ENCODE data around the gene LPAR3. TPM values are rescaled to one million over a fixed set of nuclear protein-coding genes. Genes with fewer than 3 reads are reported as not detected.

The LPAR3 gene
- polyA plus RNA-seq, 1 of the 3 experiments (the other 2 are of a cell fraction) = 0.08 TPM

DNA sequence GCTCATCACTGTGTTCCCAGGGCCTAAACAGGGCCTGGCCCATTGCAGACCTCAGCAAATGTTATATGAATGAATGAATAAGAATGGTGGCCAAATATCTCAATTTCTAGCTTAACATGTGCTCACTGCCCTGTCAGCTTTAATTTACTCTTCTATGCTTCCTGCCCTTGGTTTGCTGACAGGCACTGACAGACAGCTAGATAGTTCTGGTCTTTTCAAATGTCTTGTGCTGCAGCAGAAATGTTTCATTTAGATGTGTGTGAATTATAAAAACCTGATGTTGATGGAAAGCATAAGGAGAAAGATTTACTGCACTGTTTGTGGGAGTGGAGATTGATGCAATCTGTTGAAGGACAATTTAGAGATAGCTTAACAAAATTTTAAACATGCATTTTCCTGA lies 48.9 kb downstream of the LPAR3 start:
- no peak for TF ChIP-seq RFX5 (IDR thresholded peaks at IDR 0.05; ENCODE audit: low read length)
- peak in 1 of 2 experiments; percentile 90; a peak in 2 of 4 replicates for TF ChIP-seq EP300 (IDR thresholded peaks at IDR 0.05; ENCODE audit: borderline replicate concordance in 1 of 2, low read depth in 1 of 2, low read length in 1 of 2)
- TF ChIP-seq, protein P1, sequence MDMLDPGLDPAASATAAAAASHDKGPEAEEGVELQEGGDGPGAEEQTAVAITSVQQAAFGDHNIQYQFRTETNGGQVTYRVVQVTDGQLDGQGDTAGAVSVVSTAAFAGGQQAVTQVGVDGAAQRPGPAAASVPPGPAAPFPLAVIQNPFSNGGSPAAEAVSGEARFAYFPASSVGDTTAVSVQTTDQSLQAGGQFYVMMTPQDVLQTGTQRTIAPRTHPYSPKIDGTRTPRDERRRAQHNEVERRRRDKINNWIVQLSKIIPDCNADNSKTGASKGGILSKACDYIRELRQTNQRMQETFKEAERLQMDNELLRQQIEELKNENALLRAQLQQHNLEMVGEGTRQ (IDR thresholded peaks at IDR 0.05; ENCODE audit: borderline replicate concordance, low read depth, low read length) = no peak
- TF ChIP-seq, protein P2, sequence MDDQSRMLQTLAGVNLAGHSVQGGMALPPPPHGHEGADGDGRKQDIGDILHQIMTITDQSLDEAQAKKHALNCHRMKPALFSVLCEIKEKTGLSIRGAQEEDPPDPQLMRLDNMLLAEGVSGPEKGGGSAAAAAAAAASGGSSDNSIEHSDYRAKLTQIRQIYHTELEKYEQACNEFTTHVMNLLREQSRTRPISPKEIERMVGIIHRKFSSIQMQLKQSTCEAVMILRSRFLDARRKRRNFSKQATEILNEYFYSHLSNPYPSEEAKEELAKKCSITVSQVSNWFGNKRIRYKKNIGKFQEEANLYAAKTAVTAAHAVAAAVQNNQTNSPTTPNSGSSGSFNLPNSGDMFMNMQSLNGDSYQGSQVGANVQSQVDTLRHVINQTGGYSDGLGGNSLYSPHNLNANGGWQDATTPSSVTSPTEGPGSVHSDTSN (IDR thresholded peaks at IDR 0.05) = peak; percentile 17; the same call in 1 of the 2 replicates
- peak; percentile 59 for TF ChIP-seq CHD2 (IDR thresholded peaks at IDR 0.05; ENCODE audit: low read length, partially characterized antibody)
- peak; percentile 68 for TF ChIP-seq GATA2 (CRISPR knock-in tag; IDR thresholded peaks at IDR 0.05)
- TF ChIP-seq MXI1 (IDR thresholded peaks at IDR 0.05; ENCODE audit: low read depth, low read length) = peak; percentile 58; the same call in 1 of the 2 replicates
- H3K27me3 ChIP-seq (ENCODE audit: insufficient read depth) = peaks cover 4% of the 10 kb centered on the region; the same call in 1 of the 2 replicates
- no peaks in the 10 kb centered on the region for H3K9me3 ChIP-seq
- H3K36me3 ChIP-seq (replicated peaks in 1 of 2; ENCODE audit: control insufficient read depth in 1 of 2, insufficient read depth in 2 of 2, low read length in 1 of 2) = no peaks in the 10 kb centered on the region
- H3K4me1 ChIP-seq (ENCODE audit: control insufficient read depth in 1 of 2, insufficient read depth in 2 of 2, low read depth in 1 of 2, low read length in 1 of 2) = peaks cover 0 to 22% of the 10 kb centered on the region in 2 experiments; a peak in 3 of 4 replicates
- no peak overlapping the region for H3K9ac ChIP-seq
- no peaks in the 10 kb centered on the region for H3K79me2 ChIP-seq (ENCODE audit: insufficient read depth)
- no peaks in the 10 kb centered on the region for H4K20me1 ChIP-seq (ENCODE audit: insufficient read depth)
- ChIA-PET CTCF (interaction anchor here (1.1 to 2.9 kb wide), 4 partner anchors 10 to 101 kb away, joined by 3 to 8 read pairs (median 7); no protein-coding TSS in a partner anchor), POLR2A (no interaction called here)
- H3K4me3 ChIP-seq (ENCODE audit: low read depth in 2 of 2, low read length in 1 of 2) = no peak overlapping the region
- H3F3A ChIP-seq (replicated peaks; ENCODE audit: insufficient read depth) = no peaks in the 10 kb centered on the region
- DNase-seq = no peak
- no peak overlapping the region for H3K4me2 ChIP-seq
- H3K27ac ChIP-seq (ENCODE audit: low read depth in 2 of 2, low read length in 1 of 2) = peak overlapping the region in 1 of 2 experiments; percentile 30; a peak in 2 of 4 replicates
- no peak overlapping the region for H2AFZ ChIP-seq (ENCODE audit: low read depth)
- H3K9me2 ChIP-seq = no peaks in the 10 kb centered on the region

DNA sequence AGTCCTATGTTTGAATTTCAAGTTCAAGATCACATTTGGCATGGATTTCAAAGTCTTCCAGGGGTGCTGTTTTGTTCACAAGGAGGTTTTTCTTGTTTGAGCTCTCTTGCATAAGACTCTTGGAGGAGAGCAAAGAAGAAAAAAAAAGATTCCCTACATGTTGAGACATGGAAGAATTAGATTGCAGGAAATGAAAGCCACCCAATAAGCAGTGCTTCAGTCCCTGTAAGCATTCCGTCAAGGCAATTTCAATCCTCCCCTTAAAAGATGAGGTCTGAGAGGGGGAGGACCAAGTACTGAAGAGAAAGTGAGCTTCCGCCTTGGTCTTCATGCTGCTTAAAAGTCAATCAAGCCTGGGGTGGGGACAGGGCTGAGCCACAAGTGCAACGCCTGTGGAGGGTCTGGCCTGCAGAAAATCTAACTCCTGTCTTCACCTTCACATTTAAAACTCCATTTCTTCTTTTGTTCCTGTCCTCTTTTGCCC lies 50.2 kb downstream of the LPAR3 start:
- no peak overlapping the region for H3K4me3 ChIP-seq (ENCODE audit: low read depth in 2 of 2, low read length in 1 of 2)
- peaks cover 0 to 14% of the 10 kb centered on the region in 2 experiments; a peak in 3 of 4 replicates for H3K4me1 ChIP-seq (ENCODE audit: control insufficient read depth in 1 of 2, insufficient read depth in 2 of 2, low read depth in 1 of 2, low read length in 1 of 2)
- H3K79me2 ChIP-seq (ENCODE audit: insufficient read depth) = no peaks in the 10 kb centered on the region
- POLR2A ChIA-PET = no interaction called here
- no peaks in the 10 kb centered on the region for H4K20me1 ChIP-seq (ENCODE audit: insufficient read depth)
- TF ChIP-seq ELF1 (IDR thresholded peaks at IDR 0.05) (no peak), RCOR1 (IDR thresholded peaks at IDR 0.05; ENCODE audit: low read length) (no peak), TCF12 (IDR thresholded peaks at IDR 0.05) (no peak)
- TF ChIP-seq, protein P3, sequence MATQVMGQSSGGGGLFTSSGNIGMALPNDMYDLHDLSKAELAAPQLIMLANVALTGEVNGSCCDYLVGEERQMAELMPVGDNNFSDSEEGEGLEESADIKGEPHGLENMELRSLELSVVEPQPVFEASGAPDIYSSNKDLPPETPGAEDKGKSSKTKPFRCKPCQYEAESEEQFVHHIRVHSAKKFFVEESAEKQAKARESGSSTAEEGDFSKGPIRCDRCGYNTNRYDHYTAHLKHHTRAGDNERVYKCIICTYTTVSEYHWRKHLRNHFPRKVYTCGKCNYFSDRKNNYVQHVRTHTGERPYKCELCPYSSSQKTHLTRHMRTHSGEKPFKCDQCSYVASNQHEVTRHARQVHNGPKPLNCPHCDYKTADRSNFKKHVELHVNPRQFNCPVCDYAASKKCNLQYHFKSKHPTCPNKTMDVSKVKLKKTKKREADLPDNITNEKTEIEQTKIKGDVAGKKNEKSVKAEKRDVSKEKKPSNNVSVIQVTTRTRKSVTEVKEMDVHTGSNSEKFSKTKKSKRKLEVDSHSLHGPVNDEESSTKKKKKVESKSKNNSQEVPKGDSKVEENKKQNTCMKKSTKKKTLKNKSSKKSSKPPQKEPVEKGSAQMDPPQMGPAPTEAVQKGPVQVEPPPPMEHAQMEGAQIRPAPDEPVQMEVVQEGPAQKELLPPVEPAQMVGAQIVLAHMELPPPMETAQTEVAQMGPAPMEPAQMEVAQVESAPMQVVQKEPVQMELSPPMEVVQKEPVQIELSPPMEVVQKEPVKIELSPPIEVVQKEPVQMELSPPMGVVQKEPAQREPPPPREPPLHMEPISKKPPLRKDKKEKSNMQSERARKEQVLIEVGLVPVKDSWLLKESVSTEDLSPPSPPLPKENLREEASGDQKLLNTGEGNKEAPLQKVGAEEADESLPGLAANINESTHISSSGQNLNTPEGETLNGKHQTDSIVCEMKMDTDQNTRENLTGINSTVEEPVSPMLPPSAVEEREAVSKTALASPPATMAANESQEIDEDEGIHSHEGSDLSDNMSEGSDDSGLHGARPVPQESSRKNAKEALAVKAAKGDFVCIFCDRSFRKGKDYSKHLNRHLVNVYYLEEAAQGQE (IDR thresholded peaks at IDR 0.05; ENCODE audit: low read depth, low read length) = no peak
- CTCF ChIA-PET = interaction anchor here (1.0 to 1.7 kb wide), 3 partner anchors 12 to 71 kb away, joined by 3 to 6 read pairs (median 5); no protein-coding TSS in a partner anchor
- DNase-seq = no peak
- H3K27ac ChIP-seq (ENCODE audit: low read depth in 2 of 2, low read length in 1 of 2) = no peak overlapping the region
- no peak overlapping the region for H3K4me2 ChIP-seq
- H3K9ac ChIP-seq = no peak overlapping the region
- peaks cover 16% of the 10 kb centered on the region; the same call in 1 of the 2 replicates for H3K27me3 ChIP-seq (ENCODE audit: insufficient read depth)
- H3K9me3 ChIP-seq = no peaks in the 10 kb centered on the region
- 63% methylated on average over 3 of the region's 3 CpGs for WGBS (ENCODE audit: low lambda C conversion rate)
- H3F3A ChIP-seq (replicated peaks; ENCODE audit: insufficient read depth) = no peaks in the 10 kb centered on the region
- H2AFZ ChIP-seq (ENCODE audit: low read depth) = no peak overlapping the region
- H3K9me2 ChIP-seq = no peaks in the 10 kb centered on the region
- H3K36me3 ChIP-seq (replicated peaks in 1 of 2; ENCODE audit: control insufficient read depth in 1 of 2, insufficient read depth in 2 of 2, low read length in 1 of 2) = no peaks in the 10 kb centered on the region

Measured in SK-N-SH (cell line).